Right lobe of liver (tissue), 4 donors: Measurements from ENCODE around the gene ARFGAP1.

Experiments
- POLR2A ChIP-seq: fragments of 450-650 bp; IDR thresholded peaks from one replicate; pipeline ENCODE4 v1.6.1; 2017; ENCODE audit warnings: antibody characterized with exemption, mild to moderate bottlenecking
- TF ChIP-seq, protein P1 (sequence below), 4 donors: fragments of 200-600 bp in 3 of 4; fragments of 450-650 bp in 1 of 4; IDR thresholded peaks; one replicate each; pipeline versions ENCODE4 v1.5.1 to v1.8.0; 2016 to 2022; ENCODE audit warnings: antibody characterized with exemption in 4 of 4, mild to moderate bottlenecking in 2 of 4
- donor health status: DM: no; HTN: no; CAD: no.
- donor health status: DM: no; HTN: no; CAD: no.
- donor health status: DM: no; HTN: yes; CAD: no.

- TF ChIP-seq POLR2A, result no peak
- TF ChIP-seq, protein P1, sequence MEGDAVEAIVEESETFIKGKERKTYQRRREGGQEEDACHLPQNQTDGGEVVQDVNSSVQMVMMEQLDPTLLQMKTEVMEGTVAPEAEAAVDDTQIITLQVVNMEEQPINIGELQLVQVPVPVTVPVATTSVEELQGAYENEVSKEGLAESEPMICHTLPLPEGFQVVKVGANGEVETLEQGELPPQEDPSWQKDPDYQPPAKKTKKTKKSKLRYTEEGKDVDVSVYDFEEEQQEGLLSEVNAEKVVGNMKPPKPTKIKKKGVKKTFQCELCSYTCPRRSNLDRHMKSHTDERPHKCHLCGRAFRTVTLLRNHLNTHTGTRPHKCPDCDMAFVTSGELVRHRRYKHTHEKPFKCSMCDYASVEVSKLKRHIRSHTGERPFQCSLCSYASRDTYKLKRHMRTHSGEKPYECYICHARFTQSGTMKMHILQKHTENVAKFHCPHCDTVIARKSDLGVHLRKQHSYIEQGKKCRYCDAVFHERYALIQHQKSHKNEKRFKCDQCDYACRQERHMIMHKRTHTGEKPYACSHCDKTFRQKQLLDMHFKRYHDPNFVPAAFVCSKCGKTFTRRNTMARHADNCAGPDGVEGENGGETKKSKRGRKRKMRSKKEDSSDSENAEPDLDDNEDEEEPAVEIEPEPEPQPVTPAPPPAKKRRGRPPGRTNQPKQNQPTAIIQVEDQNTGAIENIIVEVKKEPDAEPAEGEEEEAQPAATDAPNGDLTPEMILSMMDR (IDR thresholded peaks at IDR 0.05), result no peak
Measured at GRCh38 chr20:63257629-63258028, 15.0 kb upstream of the ARFGAP1 start.
